Activated T-cell treated with anti-CD3 and anti-CD28 coated beads, Interleukin-2, amount 50 U/mL, for 1 hour (primary cell): Measurements from ENCODE around the gene IFT43.

Experiments used
- DNase-seq: peaks from one replicate; pipeline ENCODE4 v3.0.0-alpha.2; 2020

IFT43 gene

GRCh38 chr14:76083796-76084765, 98.5 kb downstream of the IFT43 start:
- DNase-seq: no peak

GRCh38 chr14:76085358-76085757, 99.8 kb downstream of the IFT43 start:
- no peak for DNase-seq

GRCh38 chr14:76086636-76087035, 101.1 kb downstream of the IFT43 start:
- DNase-seq: no peak

GRCh38 chr14:76088326-76088725, 102.8 kb downstream of the IFT43 start:
- no peak for DNase-seq

GRCh38 chr14:76088771-76089571, 103.4 kb downstream of the IFT43 start:
- DNase-seq: no peak

GRCh38 chr14:76089575-76089974, 104.0 kb downstream of the IFT43 start:
- no peak for DNase-seq

- no peak for DNase-seq
Measured at GRCh38 chr14:76090616-76091391, 105.2 kb downstream of the IFT43 start.

- no peak for DNase-seq
Measured at GRCh38 chr14:76093077-76093476, 107.5 kb downstream of the IFT43 start.

GRCh38 chr14:76096257-76096656, 110.7 kb downstream of the IFT43 start:
- DNase-seq: no peak

GRCh38 chr14:76097547-76097946, 112.0 kb downstream of the IFT43 start:
- no peak for DNase-seq

- DNase-seq: no peak
Measured at GRCh38 chr14:76098047-76098446, 112.5 kb downstream of the IFT43 start.

GRCh38 chr14:76098916-76099675, 113.5 kb downstream of the IFT43 start:
- DNase-seq: no peak

- no peak for DNase-seq
Measured at GRCh38 chr14:76100236-76100635, 114.7 kb downstream of the IFT43 start.

GRCh38 chr14:76101391-76102379, 116.1 kb downstream of the IFT43 start:
- no peak for DNase-seq

GRCh38 chr14:76104802-76105355, 119.3 kb downstream of the IFT43 start:
- no peak for DNase-seq

- no peak for DNase-seq
Measured at GRCh38 chr14:76106188-76106587, 120.6 kb downstream of the IFT43 start.

GRCh38 chr14:76109087-76109880, 123.7 kb downstream of the IFT43 start:
- DNase-seq: no peak

- DNase-seq: no peak
Measured at GRCh38 chr14:76112889-76113624, 127.5 kb downstream of the IFT43 start.

- DNase-seq: no peak
Measured at GRCh38 chr14:76113691-76114090, 128.1 kb downstream of the IFT43 start.
